GM12875 (cell line): ENCODE measurements around the gene ZNF23.

Experiments used
- H3K4me3 ChIP-seq: one replicate; pipeline ENCODE4 v1.5.1; 2011; ENCODE audit warnings: low read depth, low read length, control low read depth
- CTCF ChIP-seq: IDR thresholded peaks from 2 replicates; pipeline ENCODE4 v1.5.1; 2011; ENCODE audit warnings: low read depth, mild to moderate bottlenecking, control low read depth, inconsistent platforms, low read length, moderate library complexity, borderline replicate concordance; ENCODE audit not compliant: insufficient read depth

ZNF23 gene

GRCh38 chr16:71428883-71429282, 33.2 kb downstream of the ZNF23 start:
- TF ChIP-seq CTCF = no peak
- H3K4me3 ChIP-seq = no peak overlapping the region

- H3K4me3 ChIP-seq = no peak overlapping the region
- no peak for TF ChIP-seq CTCF
Observed at GRCh38 chr16:71428385-71428784, 33.7 kb downstream of the ZNF23 start.

GRCh38 chr16:71426880-71427615, 35.0 kb downstream of the ZNF23 start:
- no peak overlapping the region for H3K4me3 ChIP-seq
- TF ChIP-seq CTCF = no peak

- TF ChIP-seq CTCF = no peak
- H3K4me3 ChIP-seq = no peak overlapping the region
Observed at GRCh38 chr16:71426069-71426879, 35.8 kb downstream of the ZNF23 start.

DNA sequence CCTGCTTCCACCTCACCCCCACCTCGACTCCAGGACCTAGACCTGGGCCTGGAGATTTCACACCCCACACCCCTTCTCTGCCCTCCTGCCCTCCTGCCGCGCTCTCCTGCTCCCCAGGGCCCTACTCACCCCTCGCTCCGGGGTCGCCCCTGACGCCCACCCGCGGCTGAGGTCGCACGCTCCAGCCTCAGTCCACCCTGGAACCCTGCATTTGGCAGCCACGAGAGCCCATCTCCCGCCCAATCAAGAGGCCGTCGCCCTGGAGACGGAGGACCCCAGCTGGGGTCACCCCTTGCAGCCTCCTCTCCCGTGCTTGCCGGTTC, 36.3 kb downstream of the ZNF23 start:
- no peak for TF ChIP-seq CTCF
- H3K4me3 ChIP-seq = no peak overlapping the region

GRCh38 chr16:71424626-71425025, 37.4 kb downstream of the ZNF23 start:
- no peak overlapping the region for H3K4me3 ChIP-seq
- TF ChIP-seq CTCF = no peak

- no peak for TF ChIP-seq CTCF
Observed at GRCh38 chr16:71423865-71424264, 38.2 kb downstream of the ZNF23 start.

More at GRCh38 chr16:71423865-71424264, 38.2 kb downstream of the ZNF23 start:
- H3K4me3 ChIP-seq = no peak overlapping the region
